Stomach (tissue), 9 donors: ENCODE results near the gene ATP8A1. TPM values are rescaled to one million over a fixed set of nuclear protein-coding genes. Genes with fewer than 3 reads are reported as not detected.
"Not testable (repeated sequence)": the region's sequence is repeated elsewhere in the genome, so short reads cannot be mapped to it uniquely, and the experiment has no call there.

Experiments used
- DNase-seq, 2 donors: peaks; one replicate each; pipeline versions ENCODE4 v3.0.0 to v3.0.0-alpha.2; 2013 to 2019
- H3K27ac ChIP-seq, 5 donors: fragments of 200-600 bp in 4 of 5; sonication (generic) in 4 of 5; one replicate each; pipeline ENCODE4 v1.5.1; 2013 to 2019; ENCODE audit warnings: mild to moderate bottlenecking in 1 of 5, moderate library complexity in 1 of 5
- H3K27me3 ChIP-seq, 3 donors: fragments of 200-600 bp; sonication (generic); one replicate each; pipeline ENCODE4 v1.5.1; 2017 to 2019; ENCODE audit warnings: mixed run types in 1 of 3
- H3K36me3 ChIP-seq, 4 donors: fragments of 200-600 bp; sonication (generic); 1 replicate in 3 of 4; 2 replicates in 1 of 4; pipeline ENCODE4 v1.5.1; 2016 to 2019
- H3K4me1 ChIP-seq, 4 donors: fragments of 200-600 bp; sonication (generic); one replicate each; pipeline ENCODE4 v1.5.1; 2016 to 2019
- H3K4me3 ChIP-seq, 4 donors: fragments of 200-600 bp; sonication (generic) in 3 of 4; one replicate each; pipeline ENCODE4 v1.5.1; 2016 to 2019; ENCODE audit warnings: mild to moderate bottlenecking in 1 of 4
- H3K9me3 ChIP-seq, 4 donors: fragments of 200-600 bp; sonication (generic); one replicate each; pipeline ENCODE4 v1.5.1; 2016 to 2019
- CTCF ChIP-seq, 7 experiments: fragments of 450-650 bp in 4 of 7; fragments of 200-600 bp in 3 of 7; sonication (generic) in 3 of 7; IDR thresholded peaks; one replicate each; pipeline ENCODE4 v1.5.1; 2016 to 2019; ENCODE audit warnings: antibody characterized with exemption in 7 of 7, control low read depth in 2 of 7, mild to moderate bottlenecking in 1 of 7
- EP300 ChIP-seq: sonication (generic); formaldehyde crosslinking; IDR thresholded peaks from one replicate; pipeline ENCODE4 v1.6.1; 2017; ENCODE audit warnings: antibody characterized with exemption
- POLR2A ChIP-seq, 4 donors: fragments of 450-650 bp; IDR thresholded peaks; one replicate each; pipeline ENCODE4 v1.6.1; 2016; ENCODE audit warnings: antibody characterized with exemption in 4 of 4, control low read depth in 2 of 4, mild to moderate bottlenecking in 1 of 4, moderate library complexity in 1 of 4
- POLR2AphosphoS5 ChIP-seq, 3 donors: sonication (generic); formaldehyde crosslinking; IDR thresholded peaks; one replicate each; pipeline ENCODE4 v1.6.1; 2016; ENCODE audit warnings: antibody characterized with exemption in 3 of 3
- WGBS, 5 donors: extraction: QIAGEN DNeasy Blood & Tissue Kit in 3 of 5; methylation state at CpG; one replicate each; pipeline versions ENCODE4 v1.1.5 to v1.1.7; 2013 to 2018; 5-methylcytosine and 5-hydroxymethylcytosine counted together
- intact Hi-C: fragments of 100-400 bp; cut with DNase I; formaldehyde crosslinking; loops from one replicate; pipeline ENCODE4 v1.15.1; 2023; ENCODE audit warnings: low total_unique reads
- polyA plus RNA-seq, 3 donors: library from polyadenylated mRNA; stranded (reverse); fragments of 200-250 nt; gene quantifications; one replicate each; pipeline ENCODE4 v1.2.3, GENCODE V29; 2013
- total RNA-seq, 5 donors: library from RNA; depleted of rRNA; stranded (reverse); fragments of >200 nt; gene quantifications; one replicate each; pipeline versions ENCODE4 v1.1.0 to v1.2.3, GENCODE V29; 2014 to 2016
- donor health status: healthy with polysubstance abuse.
- donor health status: Bipolar disorder and iron deficiency.
- donor health status: healthy.

Gene ATP8A1
- total and polyA plus RNA-seq, 8 donors = 2.6 to 104 (median 33.2) TPM

DNA sequence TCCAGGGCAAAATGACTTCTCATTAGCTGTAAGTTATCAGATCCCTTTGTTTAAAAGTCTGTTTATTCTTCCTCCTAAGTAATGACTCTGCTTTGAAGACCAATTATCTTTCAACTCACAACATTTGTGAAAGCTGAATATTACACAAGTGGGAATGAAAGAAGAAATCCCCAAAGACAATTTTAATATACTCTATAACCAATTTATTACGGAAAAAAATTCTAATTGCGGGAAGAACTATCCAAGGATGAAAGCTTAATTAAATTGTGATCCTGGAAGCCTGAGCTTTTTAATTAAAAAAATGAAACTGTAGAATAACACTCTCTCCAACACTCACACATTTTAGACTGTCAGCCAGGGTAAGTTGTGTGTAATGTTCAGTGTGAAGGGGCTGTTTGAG, 275.2 kb downstream of the ATP8A1 start:
- H3K4me3 ChIP-seq = no peak overlapping the region
- no peak for TF ChIP-seq POLR2A (IDR thresholded peaks at IDR 0.05)
- H3K27me3 ChIP-seq = peaks cover 0 to 9% (median 0%) of the 10 kb centered on the region in 3 donors
- no peaks in the 10 kb centered on the region for H3K36me3 ChIP-seq
- H3K4me1 ChIP-seq = no peaks in the 10 kb centered on the region
- WGBS, 5 donors = 89 to 99% (median 97%) methylated on average over 2 of the region's 2 CpGs
- DNase-seq = no peak
- no peak overlapping the region for H3K27ac ChIP-seq
- H3K9me3 ChIP-seq = no peaks in the 10 kb centered on the region
- intact Hi-C loops = no loop called here

DNA sequence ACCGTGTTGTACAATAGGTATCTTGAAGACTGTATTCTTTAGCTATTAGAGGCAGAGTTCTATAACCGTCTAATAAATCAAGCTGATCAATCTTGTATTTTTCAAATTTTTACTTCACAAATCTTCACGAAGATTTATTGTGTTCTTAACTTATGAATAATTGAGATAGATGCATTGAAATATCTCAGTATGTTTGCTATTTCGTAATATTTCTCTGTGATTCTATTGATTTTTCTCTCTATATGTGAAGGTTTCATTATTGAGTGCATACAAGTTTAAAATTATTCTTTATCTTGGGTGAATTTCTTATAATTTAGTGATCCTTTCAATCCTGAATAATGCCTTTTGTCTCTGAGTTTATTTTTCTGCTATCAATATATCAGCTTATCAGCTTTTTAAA, 279.4 kb downstream of the ATP8A1 start:
- intact Hi-C loops = no loop called here

DNA sequence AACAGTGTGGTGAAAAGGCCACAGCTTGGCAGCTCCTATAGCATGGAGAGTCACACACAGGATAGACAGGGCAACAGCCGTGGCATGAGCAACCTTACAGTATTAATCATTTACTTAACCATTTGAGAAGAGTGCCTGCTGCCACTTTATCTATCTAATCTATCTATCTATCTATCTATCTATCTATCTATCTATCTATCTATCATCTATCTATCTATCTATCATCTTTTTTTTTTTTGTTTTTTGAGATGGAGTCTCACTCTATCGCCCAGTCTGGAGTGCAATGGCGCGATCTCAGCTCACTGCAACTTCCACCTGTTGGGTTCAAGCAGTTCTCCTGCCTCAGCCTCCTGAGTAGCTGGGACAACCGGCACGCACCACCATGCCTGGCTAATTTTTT, 284.6 kb downstream of the ATP8A1 start:
- not testable (repeated sequence) for DNase-seq, H3K27ac ChIP-seq, H3K4me1 ChIP-seq, H3K9me3 ChIP-seq, H3K36me3 ChIP-seq, H3K4me3 ChIP-seq, H3K27me3 ChIP-seq
- intact Hi-C loops = loop anchor here (5.0 kb wide), 1 partner anchor 150 kb away; no protein-coding TSS in a partner anchor
- WGBS, 5 donors = 93 to 97% (median 95%) methylated on average over 6 of the region's 6 CpGs

More for the DNA sequence above, 279.4 kb downstream of the ATP8A1 start:
- H3K27ac ChIP-seq = no peak overlapping the region
- no peaks in the 10 kb centered on the region for H3K9me3 ChIP-seq
- H3K4me3 ChIP-seq = no peak overlapping the region
- peaks cover 0 to 9% (median 0%) of the 10 kb centered on the region in 3 donors for H3K27me3 ChIP-seq
- TF ChIP-seq CTCF (IDR thresholded peaks at IDR 0.05) (no peak), EP300 (no peak), POLR2A (IDR thresholded peaks at IDR 0.05) (no peak), POLR2AphosphoS5 (IDR thresholded peaks at IDR 0.05) (no peak)
- no peaks in the 10 kb centered on the region for H3K36me3 ChIP-seq
- no peaks in the 10 kb centered on the region for H3K4me1 ChIP-seq
- DNase-seq = no peak
- WGBS, 5 donors = 78 to 86% (median 82%) methylated on average over 4 of the region's 4 CpGs

DNA sequence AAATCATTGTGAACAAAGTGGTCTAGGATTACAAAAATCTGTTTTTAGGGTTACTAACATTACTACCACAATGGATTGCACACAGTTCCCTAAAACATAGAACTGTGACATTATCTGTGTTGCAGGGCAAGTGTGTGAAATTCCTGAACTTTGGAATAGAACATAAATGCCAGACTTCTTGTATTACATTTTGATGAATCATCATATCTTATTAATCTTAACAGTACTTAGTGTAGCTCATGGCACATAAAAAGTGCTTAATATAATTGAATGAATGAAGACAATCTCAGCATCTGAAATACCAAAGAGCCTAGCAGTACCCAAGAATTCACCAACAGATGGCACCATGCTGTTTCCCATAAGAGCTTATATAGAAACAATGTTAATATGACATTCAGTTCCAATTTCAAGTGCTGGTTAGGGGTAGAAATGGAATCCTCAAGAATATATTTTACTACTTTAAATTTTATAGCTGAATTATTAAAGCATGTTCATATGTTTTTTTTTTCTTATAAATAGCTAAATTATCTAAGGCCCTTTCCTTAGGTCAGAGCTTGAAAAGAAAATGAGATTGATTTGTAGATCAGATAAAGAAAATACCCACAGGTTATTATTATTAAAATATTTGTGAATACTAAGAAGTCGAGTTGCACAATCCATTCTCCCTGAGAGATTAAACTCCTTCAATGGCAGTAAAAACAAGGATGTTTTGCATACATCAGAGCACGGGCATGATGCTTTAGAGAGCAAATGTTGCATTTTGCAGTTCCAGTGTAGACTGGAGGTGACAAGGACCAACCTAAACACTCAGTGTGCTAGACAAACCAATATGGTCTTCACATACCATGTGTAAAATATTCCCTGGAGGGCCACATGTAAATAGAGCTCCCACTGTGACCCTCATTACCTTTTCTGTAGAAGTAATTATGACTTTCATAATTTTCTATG, 285.3 kb downstream of the ATP8A1 start:
- DNase-seq = peak in 1 of 2 donors; percentile 79
- H3K4me3 ChIP-seq = no peak overlapping the region
- H3K4me1 ChIP-seq = no peaks in the 10 kb centered on the region
- no peaks in the 10 kb centered on the region for H3K36me3 ChIP-seq
- 50 to 58% (median 55%) methylated on average over 2 of the region's 2 CpGs for WGBS, 5 donors
- H3K9me3 ChIP-seq = no peaks in the 10 kb centered on the region
- H3K27me3 ChIP-seq = peaks cover 0 to 7% (median 0%) of the 10 kb centered on the region in 3 donors
- TF ChIP-seq POLR2AphosphoS5 (IDR thresholded peaks at IDR 0.05) (no peak), CTCF (IDR thresholded peaks at IDR 0.05) (peak in 4 of 7 experiments; percentile 21 to 49 (median 36))
- no peak overlapping the region for H3K27ac ChIP-seq
- intact Hi-C loops = loop anchor here (5.0 kb wide), 1 partner anchor 151 kb away; no protein-coding TSS in a partner anchor

GRCh38 chr4:42369489-42369888, 287.4 kb downstream of the ATP8A1 start:
- intact Hi-C loops = no loop called here
- WGBS, 5 donors = 94 to 99% (median 95%) methylated on average over 20 to 27 of the region's 27 CpGs

More at GRCh38 chr4:42369489-42369888, 287.4 kb downstream of the ATP8A1 start:
- H3K36me3 ChIP-seq = no peaks in the 10 kb centered on the region
- H3K27me3 ChIP-seq = peaks cover 0 to 7% (median 0%) of the 10 kb centered on the region in 3 donors
- no peak for DNase-seq
- H3K4me3 ChIP-seq = no peak overlapping the region
- no peaks in the 10 kb centered on the region for H3K9me3 ChIP-seq
- no peaks in the 10 kb centered on the region for H3K4me1 ChIP-seq
- H3K27ac ChIP-seq = no peak overlapping the region
- TF ChIP-seq POLR2A (IDR thresholded peaks at IDR 0.05) (no peak), EP300 (no peak), POLR2AphosphoS5 (IDR thresholded peaks at IDR 0.05) (no peak), CTCF (IDR thresholded peaks at IDR 0.05) (no peak)
